Activated CD8-positive, alpha-beta memory T cell treated with anti-CD3 and anti-CD28 coated beads for 4 hours (primary cell): ENCODE data around the gene NUP188.
A peak's percentile ranks its signal among the peaks of the same experiment; 100 is the strongest.
"Not testable (repeated sequence)": the region's sequence is repeated elsewhere in the genome, so short reads cannot be mapped to it uniquely, and the experiment has no call there.

Experiments
- DNase-seq, 2 donors: peaks; one replicate each; pipeline ENCODE4 v3.0.0-alpha.2; 2020; ENCODE audit warnings: low read depth in 2 of 2

NUP188 gene

DNA sequence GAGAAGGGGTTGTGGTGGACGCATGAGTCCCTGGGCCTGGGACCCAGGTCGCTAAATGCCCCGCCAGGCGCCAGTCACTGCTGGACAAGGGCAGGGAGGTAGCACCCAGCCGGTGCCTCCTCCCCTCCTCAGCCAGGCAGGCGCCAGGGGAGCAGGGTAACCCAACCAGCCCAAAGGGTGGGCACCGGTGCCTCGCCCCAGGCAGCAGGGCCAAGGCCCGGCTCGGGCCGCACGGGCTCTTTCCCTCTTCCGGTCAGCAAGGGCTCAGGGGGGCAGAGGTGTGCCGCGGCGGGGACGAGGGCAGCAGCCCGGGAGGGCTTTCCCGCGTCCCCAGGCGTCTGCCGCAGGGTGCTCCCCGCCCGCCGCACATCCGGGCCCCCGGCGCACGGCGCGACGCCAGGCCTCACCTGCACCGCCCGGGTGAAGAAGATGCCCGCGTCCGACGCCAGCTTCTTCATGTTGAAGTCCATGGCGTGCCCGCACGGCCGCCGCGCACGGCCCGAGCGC lies 80.2 kb downstream of the NUP188 start:
- no peak for DNase-seq

- peak; percentile 88 to 89 for DNase-seq
Measured at GRCh38 chr9:129028192-129028966, 80.9 kb downstream of the NUP188 start, which contains the start of gene SH3GLB2. SH3GLB2 (minus strand) TSS chr9:129028331; CDS start chr9:129028154, 177 bp downstream.

DNA sequence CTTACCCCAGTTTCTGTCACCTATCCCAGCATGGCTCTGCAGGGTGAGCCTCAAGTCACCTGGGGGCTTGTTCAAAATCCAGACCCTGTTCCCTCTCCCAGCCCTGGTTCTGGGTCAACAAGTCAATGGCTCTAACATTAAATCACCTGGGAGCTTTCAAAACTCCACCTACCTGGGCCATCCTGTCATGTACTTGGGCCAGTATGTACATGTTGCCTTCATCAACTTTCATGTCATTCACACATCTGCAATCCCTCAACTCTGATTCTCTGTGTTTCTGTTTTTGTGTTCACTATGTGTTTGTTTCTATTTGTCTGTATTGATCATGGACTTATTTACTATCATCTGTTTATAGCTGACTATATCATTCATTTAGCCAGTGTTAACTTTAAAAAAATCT lies 82.7 kb downstream of the NUP188 start:
- no peak for DNase-seq

DNA sequence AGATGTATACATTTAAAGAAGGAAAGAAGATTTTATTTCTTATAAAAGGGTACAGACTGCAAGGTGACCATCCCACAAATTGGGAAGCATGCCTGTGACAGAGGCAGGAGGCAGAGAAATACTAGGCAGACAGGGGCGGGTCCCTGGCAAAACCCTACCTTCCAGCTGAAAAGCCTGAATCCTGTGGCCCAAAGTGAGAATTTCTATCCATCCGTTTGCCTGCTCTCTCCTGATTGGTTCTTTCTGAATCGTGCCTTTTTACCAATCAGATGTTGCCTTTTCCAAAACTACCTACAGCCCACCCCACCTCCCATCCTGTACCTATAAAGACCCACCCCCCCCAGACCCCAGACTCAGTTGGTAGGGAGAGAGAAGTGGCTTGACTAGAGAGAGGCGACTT lies 84.0 kb downstream of the NUP188 start:
- no peak for DNase-seq

DNA sequence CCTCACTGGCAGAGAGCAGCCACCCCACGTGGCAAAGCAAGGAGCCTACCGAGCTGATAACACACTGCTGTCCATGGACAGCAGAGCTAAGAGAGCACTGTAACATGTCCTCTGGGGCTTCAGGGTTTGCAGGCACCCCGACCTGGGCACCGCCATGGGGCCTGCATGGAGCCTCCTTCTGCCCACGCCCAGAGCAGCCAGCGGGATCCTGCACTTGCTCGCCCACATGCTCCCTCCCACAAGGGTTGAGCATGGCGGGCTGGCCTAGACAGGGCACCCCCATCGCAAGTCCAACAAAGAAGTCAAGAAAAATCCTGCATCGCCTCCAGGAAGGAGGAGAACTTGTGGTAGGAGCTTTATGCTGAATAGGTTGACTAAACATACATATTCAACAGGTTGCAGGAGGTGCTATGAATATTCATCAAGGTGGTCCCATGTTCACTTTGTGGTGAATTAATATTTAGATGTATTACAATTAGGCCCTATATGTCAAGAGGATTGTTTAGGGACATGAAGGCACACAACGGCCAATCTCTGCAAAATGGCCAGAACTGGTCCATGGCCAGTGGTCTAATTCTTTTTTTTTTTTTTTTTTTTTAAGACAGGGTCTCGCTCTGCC lies 85.2 kb downstream of the NUP188 start:
- no peak for DNase-seq

DNA sequence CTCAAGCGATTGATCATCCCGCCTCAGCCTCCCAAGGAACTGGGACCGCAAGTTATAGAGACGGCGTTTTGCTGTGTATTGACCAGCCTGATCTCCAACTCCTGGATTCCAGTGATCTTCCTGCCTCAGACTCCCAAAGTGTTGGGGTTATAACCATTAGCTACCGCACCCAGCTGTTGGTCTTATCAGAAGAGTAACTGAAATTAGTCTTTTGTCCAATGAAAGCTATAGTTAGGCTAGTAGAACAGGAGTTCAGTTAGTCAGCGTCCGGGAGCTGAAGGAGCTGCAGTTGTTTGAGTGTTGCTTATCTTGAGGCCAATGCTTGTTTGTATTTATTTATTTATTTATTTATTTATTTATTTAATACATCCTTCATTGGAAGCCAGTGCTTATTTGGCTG lies 85.7 kb downstream of the NUP188 start:
- DNase-seq, result no peak

GRCh38 chr9:129035838-129036237 lies 88.3 kb downstream of the NUP188 start:
- DNase-seq, result not testable (repeated sequence)

DNA sequence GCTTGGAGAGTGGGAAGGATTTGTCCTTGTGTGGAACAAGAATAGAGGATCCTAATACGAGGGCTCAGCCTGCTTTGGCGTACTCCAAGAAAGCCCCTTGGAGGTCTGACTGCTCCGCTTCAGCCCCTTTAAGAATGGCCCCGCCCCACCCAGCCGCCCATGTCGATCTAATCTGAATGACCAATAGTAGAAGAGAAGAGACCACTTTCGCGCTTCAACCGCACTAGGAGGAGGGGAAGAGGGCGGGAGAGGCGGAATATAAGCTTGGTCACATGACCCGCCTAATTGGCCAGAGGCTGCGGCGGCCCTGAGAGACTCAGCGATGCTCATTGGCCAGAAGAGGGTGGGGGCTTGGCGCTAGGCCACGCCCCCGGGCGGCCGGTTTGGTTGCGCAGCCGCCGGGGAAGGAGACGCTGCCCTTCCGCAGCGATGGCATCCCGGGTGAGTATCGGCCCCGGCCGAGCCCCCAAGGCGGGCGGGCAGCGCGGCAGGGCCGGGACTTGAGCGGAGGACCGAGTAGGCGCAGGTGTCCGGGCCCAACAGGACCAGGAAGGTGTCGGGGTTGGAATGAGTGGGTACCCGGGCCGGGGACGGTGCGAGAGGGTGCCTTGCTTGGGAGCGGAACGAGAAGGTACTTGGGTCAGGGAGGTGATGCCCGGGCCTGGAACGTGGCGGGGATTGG lies 88.9 kb downstream of the NUP188 start, which contains the start of gene MIGA2:
TSS of gene MIGA2 (plus strand) at position 386 of the 682 bp plus-strand sequence. CDS start 3,969 bp downstream, outside the sequence.
- DNase-seq, result peak; percentile 88 to 92

GRCh38 chr9:129036923-129037766 lies 89.6 kb downstream of the NUP188 start:
- DNase-seq, result no peak

DNA sequence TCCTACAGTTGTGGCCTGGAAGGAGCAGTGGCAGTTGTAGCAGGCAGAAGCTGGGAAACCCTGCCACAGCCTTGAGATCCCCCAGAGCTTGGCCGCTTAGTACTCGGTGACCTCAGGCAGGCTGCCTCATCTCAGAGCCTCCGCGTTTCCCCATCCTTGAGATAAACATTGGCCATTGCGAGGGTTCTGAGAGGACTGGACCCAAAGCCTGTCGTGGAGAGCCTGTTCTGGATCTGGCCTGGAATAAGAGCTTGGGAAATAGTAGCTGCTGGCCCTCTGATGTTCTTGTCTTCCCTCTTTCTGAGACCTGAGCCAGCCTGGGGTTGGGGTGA lies 90.2 kb downstream of the NUP188 start:
- DNase-seq, result no peak

DNA sequence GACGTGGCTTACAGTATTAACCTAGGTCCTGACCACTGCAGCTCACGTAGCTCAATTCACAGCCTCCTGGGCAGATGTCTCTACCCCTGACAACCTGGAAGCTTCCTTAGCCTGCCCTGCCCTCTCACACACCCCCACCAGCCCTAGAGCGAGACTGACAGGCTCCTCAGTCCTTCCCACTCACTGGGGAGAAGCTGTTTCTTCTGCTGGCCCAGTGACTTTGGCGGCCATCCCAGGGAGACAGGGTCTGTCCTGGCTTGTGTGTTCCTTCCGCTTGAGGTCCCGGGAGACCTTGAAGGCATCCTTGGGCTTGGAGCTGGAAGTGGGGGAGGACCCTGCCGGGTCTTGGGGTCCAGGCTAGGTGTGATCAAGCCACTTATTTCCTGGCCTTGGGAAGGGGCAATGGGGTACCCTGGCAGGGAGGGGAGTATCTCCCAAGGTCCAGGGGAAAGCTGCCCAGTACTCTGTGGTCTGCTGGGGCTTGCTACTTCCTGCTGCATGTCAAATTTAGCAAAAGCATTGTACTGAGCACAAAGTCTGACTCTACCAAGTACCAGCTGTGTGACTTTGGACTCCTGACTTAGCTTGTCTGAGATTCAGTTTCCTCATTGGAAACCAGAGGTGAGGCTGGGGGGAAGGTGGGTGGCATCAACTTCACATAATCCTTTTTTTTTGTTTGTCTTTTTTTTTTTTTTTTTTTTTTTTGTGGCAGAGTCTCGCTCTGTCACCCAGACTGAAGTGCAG lies 90.8 kb downstream of the NUP188 start:
- DNase-seq, result no peak

GRCh38 chr9:129040113-129040643 lies 92.7 kb downstream of the NUP188 start:
- no peak for DNase-seq

GRCh38 chr9:129042016-129042415 lies 94.5 kb downstream of the NUP188 start:
- no peak for DNase-seq

GRCh38 chr9:129052592-129052991 lies 105.1 kb downstream of the NUP188 start:
- no peak for DNase-seq

DNA sequence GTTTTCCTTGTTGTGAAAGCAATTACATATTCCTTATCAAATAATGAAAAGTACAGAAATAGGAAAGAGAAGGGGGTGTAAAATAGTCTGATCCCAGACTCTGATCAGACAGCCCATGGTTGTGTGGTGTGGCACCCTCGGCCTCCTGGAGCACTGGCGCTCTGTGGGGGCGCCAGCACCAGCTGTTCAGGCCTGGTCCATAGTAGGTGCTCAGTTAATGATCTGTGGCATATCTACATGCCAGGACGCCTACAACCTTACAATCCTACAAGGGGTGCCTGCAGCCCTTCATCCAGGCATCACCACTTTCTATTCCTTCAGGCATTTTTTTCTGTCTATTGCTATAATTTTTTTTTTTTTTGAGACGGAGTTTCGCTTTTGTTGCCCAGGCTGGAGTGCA lies 105.5 kb downstream of the NUP188 start:
- DNase-seq, result no peak

- no peak for DNase-seq
Measured at GRCh38 chr9:129054163-129054851, 106.8 kb downstream of the NUP188 start.
